Upper lobe of left lung (tissue), 4 donors: Measurements from ENCODE around the gene NPHP4.

Experiments used
- CTCF ChIP-seq, 6 experiments: fragments of 450-650 bp in 4 of 6; fragments of 200-600 bp in 2 of 6; sonication (generic) in 2 of 6; IDR thresholded peaks; one replicate each; pipeline ENCODE4 v1.5.1; 2016 to 2019; ENCODE audit warnings: antibody characterized with exemption in 6 of 6
- POLR2A ChIP-seq, 4 donors: fragments of 450-650 bp; IDR thresholded peaks; one replicate each; pipeline ENCODE4 v1.5.1; 2016 to 2017; ENCODE audit warnings: antibody characterized with exemption in 4 of 4, mild to moderate bottlenecking in 2 of 4

- TF ChIP-seq CTCF (IDR thresholded peaks at IDR 0.05) (no peak), POLR2A (IDR thresholded peaks at IDR 0.05) (no peak)
These were observed 110.6 kb downstream of the NPHP4 start for GRCh38 chr1:5881526-5882222.
